Measurements from ENCODE around the gene ANG. TPM values are rescaled to one million over a fixed set of nuclear protein-coding genes. Genes with fewer than 3 reads are reported as not detected.

The ANG gene
- total RNA-seq, 2 donors from 2014 or later = 13.5 to 15.7 TPM

DNA sequence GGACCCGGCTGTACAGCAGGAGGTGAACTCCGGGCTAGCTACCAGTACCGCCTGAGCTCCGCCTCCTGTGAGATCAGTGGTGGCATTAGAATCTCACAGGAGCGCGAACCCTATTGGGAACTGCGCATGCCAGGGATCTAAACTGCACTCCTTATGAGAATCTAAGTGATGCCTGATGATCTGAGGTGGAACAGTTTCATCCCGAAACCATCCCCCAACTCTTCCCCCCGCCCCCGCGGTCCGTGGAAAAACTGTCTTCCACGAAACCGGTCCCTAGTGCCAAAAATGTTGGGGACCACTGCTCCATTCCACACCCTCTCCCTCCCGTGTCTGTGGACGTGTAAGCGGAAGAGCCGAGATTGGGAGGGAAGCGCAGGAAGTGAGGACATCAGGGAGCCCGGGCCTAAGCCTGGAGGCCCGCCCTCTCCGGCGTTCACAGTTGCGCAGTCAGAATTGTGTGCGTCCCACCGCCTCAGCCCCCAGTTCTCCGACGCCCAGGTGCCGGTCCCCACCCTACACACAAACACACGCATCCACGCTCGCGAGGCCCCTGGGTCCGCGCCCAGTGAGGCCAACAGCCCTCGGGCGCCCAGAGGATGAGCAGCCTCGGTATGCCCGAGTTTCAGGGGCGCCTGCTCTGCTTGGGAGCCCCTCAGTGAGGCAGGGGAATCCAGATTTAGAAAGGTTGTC is 6.0 kb upstream of the ANG start:
- peak; percentile 87 for ATAC-seq (ENCODE audit: insufficient number of reproducible peaks, low FRiP score, low read depth)
- peak overlapping the region; percentile 98 to 100 for H3K27ac ChIP-seq
- H3K27me3 ChIP-seq (replicated peaks; ENCODE audit: insufficient read depth) = no peaks in the 10 kb centered on the region
- no peaks in the 10 kb centered on the region for H3K36me3 ChIP-seq
- peak; percentile 61 for DNase-seq (ENCODE audit: low spot score)
- H3K4me3 ChIP-seq = peak overlapping the region; percentile 86
- no peak for TF ChIP-seq CTCF (IDR thresholded peaks at IDR 0.05)
- H3K4me1 ChIP-seq (ENCODE audit: control insufficient read depth in 1 of 2, low read depth in 2 of 2) = peaks cover 18 to 37% of the 10 kb centered on the region in 2 donors
- no peaks in the 10 kb centered on the region for H3K9me3 ChIP-seq

- H3K36me3 ChIP-seq = no peaks in the 10 kb centered on the region
- H3K4me3 ChIP-seq = peak overlapping the region; percentile 86
- no peaks in the 10 kb centered on the region for H3K9me3 ChIP-seq
- DNase-seq (ENCODE audit: low spot score) (peak; percentile 45), ATAC-seq (ENCODE audit: insufficient number of reproducible peaks, low FRiP score, low read depth) (peak; percentile 54)
- no peaks in the 10 kb centered on the region for H3K27me3 ChIP-seq (replicated peaks; ENCODE audit: insufficient read depth)
- H3K4me1 ChIP-seq (ENCODE audit: control insufficient read depth in 1 of 2, low read depth in 2 of 2) = peaks cover 18 to 40% of the 10 kb centered on the region in 2 donors
- H3K27ac ChIP-seq = peak overlapping the region; percentile 98 to 100
- no peak for TF ChIP-seq CTCF (IDR thresholded peaks at IDR 0.05)
These were observed 5.3 kb upstream of the ANG start for GRCh38 chr14:20683125-20683890.

DNA sequence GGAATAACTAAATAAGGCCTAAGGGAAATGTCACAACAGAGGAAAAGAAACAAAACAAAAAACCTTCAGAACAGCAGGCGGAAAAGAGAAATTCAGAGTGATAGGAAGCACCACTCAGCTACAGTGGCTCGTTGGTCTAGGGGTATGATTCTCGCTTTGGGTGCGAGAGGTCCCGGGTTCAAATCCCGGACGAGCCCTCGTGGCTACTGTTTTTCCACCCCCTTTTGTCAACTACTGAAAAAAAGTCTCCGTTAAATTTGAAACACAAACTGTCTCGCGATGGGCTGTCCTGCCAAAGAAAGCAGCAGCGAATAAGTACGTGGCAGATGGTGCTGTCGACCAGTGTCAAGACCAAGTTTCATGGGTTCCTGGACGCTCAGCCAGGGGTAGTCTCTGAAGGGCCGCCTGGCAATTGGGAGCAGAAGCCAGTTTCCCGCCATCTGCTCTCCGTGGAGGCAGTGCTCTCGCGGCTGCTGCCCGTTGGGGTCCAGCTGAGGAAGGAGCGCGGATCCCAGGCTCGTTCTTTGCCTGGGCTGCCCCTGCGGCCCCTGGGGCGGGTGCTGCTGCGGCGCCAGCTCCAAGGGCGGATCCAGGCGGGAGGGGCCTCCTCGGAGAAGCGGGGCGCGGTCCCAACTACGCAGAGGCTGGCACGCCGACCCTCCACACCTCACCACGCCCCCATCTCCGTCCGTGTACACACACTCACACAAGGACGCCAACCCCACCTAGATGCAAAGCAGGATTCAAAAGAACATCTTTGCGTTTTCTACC is 4.5 kb upstream of the ANG start, which contains the start of gene RNASE4:
Gene RNASE4, plus strand, starts transcription at position 670 of the 771 bp plus-strand sequence. CDS start 14,812 bp downstream, outside the sequence.
- no peaks in the 10 kb centered on the region for H3K27me3 ChIP-seq (replicated peaks; ENCODE audit: insufficient read depth)
- no peak for TF ChIP-seq CTCF (IDR thresholded peaks at IDR 0.05)
- ATAC-seq (ENCODE audit: insufficient number of reproducible peaks, low FRiP score, low read depth) (peak; percentile 9), DNase-seq (ENCODE audit: low spot score) (peak; percentile 53)
- H3K9me3 ChIP-seq = no peaks in the 10 kb centered on the region
- H3K4me3 ChIP-seq = peak within 1 kb of the TSS; percentile 86
- H3K36me3 ChIP-seq = no peaks in the 10 kb centered on the region
- H3K27ac ChIP-seq = peak within 1 kb of the TSS; percentile 98 to 100
- peaks cover 18 to 40% of the 10 kb centered on the region in 2 donors for H3K4me1 ChIP-seq (ENCODE audit: control insufficient read depth in 1 of 2, low read depth in 2 of 2)

DNA sequence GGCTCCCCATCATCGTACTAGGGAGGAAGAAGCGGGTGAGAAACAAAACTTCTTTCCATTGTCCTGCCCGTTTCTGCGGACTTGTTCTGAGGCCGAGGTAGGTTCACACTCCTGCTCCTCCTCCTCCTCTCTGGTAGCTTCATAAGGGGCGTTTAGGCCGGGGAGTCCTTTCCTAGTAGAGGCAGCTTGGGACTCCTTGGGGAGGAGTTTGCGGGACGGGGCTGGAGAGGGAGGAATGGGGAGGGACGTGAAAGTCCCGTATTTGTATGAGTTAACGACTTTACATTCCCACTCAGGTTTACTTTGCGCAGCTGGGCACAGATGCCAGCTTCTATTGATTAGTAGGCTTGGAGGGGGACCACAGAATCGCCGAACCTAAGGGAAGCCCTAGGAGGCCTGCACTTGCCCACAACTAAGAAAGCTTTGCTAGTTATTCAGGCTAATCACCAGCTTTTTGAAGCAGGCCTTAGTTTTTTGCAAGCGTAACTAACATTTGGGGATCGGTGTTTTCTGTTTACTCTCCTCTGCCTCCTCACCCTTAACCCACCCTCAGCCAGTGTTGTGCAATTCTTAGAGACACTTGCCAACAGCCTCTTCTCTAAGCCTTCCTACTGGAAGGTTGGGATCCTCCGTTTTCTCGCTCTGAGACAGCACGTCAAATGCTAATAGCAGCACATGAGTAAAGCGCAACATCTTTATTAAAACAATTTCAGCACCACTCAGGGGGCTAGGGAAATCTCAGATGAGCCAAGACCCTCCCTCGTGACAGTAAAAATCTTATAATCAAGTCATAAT is 3.7 kb upstream of the ANG start:
- H3K4me1 ChIP-seq (ENCODE audit: control insufficient read depth in 1 of 2, low read depth in 2 of 2) = peaks cover 18 to 40% of the 10 kb centered on the region in 2 donors
- no peak for ATAC-seq (ENCODE audit: insufficient number of reproducible peaks, low FRiP score, low read depth)
- H3K27ac ChIP-seq = peak overlapping the region; percentile 98 to 100
- no peaks in the 10 kb centered on the region for H3K9me3 ChIP-seq
- H3K36me3 ChIP-seq = no peaks in the 10 kb centered on the region
- no peaks in the 10 kb centered on the region for H3K27me3 ChIP-seq (replicated peaks; ENCODE audit: insufficient read depth)
- no peak for DNase-seq (ENCODE audit: low spot score)
- H3K4me3 ChIP-seq = peak overlapping the region; percentile 86
- no peak for TF ChIP-seq CTCF (IDR thresholded peaks at IDR 0.05)

Measured in thoracic aorta (tissue), 2 donors.